HFFc6 (cell line): ENCODE measurements around the gene SLC38A4. TPM values are rescaled to one million over a fixed set of nuclear protein-coding genes. Genes with fewer than 3 reads are reported as not detected.

Source experiments
- DNase-seq: peaks from one replicate; pipeline ENCODE4 v3.0.0-alpha.2; 2018
- H3K27ac Mint-ChIP-seq: 2 replicates; pipeline ENCODE4 v1.8.0; 2020; ENCODE audit warnings: mild to moderate bottlenecking, mixed read lengths
- H3K27me3 Mint-ChIP-seq: 2 replicates; pipeline ENCODE4 v1.8.0; 2021; ENCODE audit warnings: mild to moderate bottlenecking, moderate library complexity, mixed read lengths; ENCODE audit not compliant: insufficient read depth
- H3K36me3 Mint-ChIP-seq: 2 replicates; pipeline ENCODE4 v1.8.0; 2021; ENCODE audit warnings: low read depth, mixed read lengths
- H3K4me1 Mint-ChIP-seq: 2 replicates; pipeline ENCODE4 v1.8.0; 2020; ENCODE audit warnings: low read depth, mixed read lengths
- H3K4me3 Mint-ChIP-seq: 2 replicates; pipeline ENCODE4 v1.8.0; 2020; ENCODE audit warnings: mild to moderate bottlenecking, moderate library complexity, mixed read lengths
- H3K9me3 Mint-ChIP-seq: 2 replicates; pipeline ENCODE4 v1.8.0; 2020; ENCODE audit warnings: mild to moderate bottlenecking, mixed read lengths
- CTCF ChIP-seq: fragments of 200-600 bp; sonication (generic); IDR thresholded peaks from 2 replicates; pipeline ENCODE4 v1.5.0; 2021; ENCODE audit warnings: antibody characterized with exemption, mild to moderate bottlenecking
- long read RNA-seq: library from polyadenylated mRNA; unstranded; transcript quantifications from one replicate; pipeline ENCODE4 v2.0.0, GENCODE V29; 2019
- total RNA-seq, 6 experiments: library from RNA; stranded (reverse); fragmentation: NEBNext Ultra II Directional; extraction: Animal tissue kit (Norgen Biotek cat#: 25700); gene quantifications; 2 replicates in 1 of 6; 3 replicates in 5 of 6; pipeline ENCODE4 v1.2.3, GENCODE V29; 2021

SLC38A4 gene, protein sequence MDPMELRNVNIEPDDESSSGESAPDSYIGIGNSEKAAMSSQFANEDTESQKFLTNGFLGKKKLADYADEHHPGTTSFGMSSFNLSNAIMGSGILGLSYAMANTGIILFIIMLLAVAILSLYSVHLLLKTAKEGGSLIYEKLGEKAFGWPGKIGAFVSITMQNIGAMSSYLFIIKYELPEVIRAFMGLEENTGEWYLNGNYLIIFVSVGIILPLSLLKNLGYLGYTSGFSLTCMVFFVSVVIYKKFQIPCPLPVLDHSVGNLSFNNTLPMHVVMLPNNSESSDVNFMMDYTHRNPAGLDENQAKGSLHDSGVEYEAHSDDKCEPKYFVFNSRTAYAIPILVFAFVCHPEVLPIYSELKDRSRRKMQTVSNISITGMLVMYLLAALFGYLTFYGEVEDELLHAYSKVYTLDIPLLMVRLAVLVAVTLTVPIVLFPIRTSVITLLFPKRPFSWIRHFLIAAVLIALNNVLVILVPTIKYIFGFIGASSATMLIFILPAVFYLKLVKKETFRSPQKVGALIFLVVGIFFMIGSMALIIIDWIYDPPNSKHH
- 10 to 100 TPM in 5 of 6 experiments, 1 to 10 TPM in 1; 8.5 to 14.2 (median 10.7) TPM for total RNA-seq
- long read RNA-seq, partial matches to known transcripts: 0 of 7 reads
- long read RNA-seq, other reads (novel, unspliced or antisense): 1 of 7 reads

GRCh38 chr12:46825591-46826414, at the start of gene SLC38A4:
SLC38A4 (minus strand) TSS chr12:46825997; CDS start chr12:46793071, 32,926 bp downstream.
- peak within 1 kb of the TSS; percentile 73 for H3K27ac Mint-ChIP-seq
- peak within 1 kb of the TSS; percentile 89 for H3K4me3 Mint-ChIP-seq
- peak; percentile 46; the same call in 1 of the 2 replicates for TF ChIP-seq CTCF
- H3K36me3 Mint-ChIP-seq: no peaks in the 10 kb centered on the region; the same call in 1 of the 2 replicates
- peaks cover 30% of the 10 kb centered on the region for H3K4me1 Mint-ChIP-seq
- H3K9me3 Mint-ChIP-seq: no peaks in the 10 kb centered on the region
- H3K27me3 Mint-ChIP-seq: peaks cover 5% of the 10 kb centered on the region
- peak; percentile 46 for DNase-seq

GRCh38 chr12:46875095-46875494, 49.3 kb upstream of the SLC38A4 start:
- no peak overlapping the region for H3K27ac Mint-ChIP-seq
- peaks cover 35% of the 10 kb centered on the region for H3K4me1 Mint-ChIP-seq
- no peak for TF ChIP-seq CTCF
- H3K9me3 Mint-ChIP-seq: peaks cover 15% of the 10 kb centered on the region
- H3K36me3 Mint-ChIP-seq: peaks cover 21% of the 10 kb centered on the region
- H3K4me3 Mint-ChIP-seq: no peak overlapping the region
- no peaks in the 10 kb centered on the region; the same call in 1 of the 2 replicates for H3K27me3 Mint-ChIP-seq
- DNase-seq: no peak

DNA sequence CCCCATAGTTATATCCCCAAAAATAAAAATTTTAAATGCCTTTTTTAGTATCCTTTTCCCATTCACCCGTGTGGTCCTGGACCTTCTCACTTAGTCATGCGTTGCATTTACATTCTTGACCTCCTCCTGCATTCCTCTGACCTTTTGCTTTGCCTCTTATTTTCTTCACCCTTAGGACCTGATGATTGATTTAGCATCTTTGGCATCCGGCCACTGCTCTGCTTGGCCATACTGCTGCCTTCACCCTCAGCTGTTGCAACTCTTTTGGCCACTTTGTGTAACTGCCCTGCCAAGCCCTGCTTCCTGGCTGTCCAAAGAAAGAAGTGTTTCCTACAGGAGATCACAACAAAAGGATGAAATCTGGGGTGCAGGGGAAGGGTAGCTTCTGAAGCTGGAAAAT, 48.8 kb upstream of the SLC38A4 start:
- DNase-seq: peak; percentile 35
- Mint-ChIP-seq H3K4me3 (no peak overlapping the region), H3K4me1 (peaks cover 35% of the 10 kb centered on the region), H3K27me3 (no peaks in the 10 kb centered on the region; the same call in 1 of the 2 replicates), H3K27ac (no peak overlapping the region), H3K9me3 (peaks cover 15% of the 10 kb centered on the region), H3K36me3 (peaks cover 25% of the 10 kb centered on the region)
- TF ChIP-seq CTCF: no peak

DNA sequence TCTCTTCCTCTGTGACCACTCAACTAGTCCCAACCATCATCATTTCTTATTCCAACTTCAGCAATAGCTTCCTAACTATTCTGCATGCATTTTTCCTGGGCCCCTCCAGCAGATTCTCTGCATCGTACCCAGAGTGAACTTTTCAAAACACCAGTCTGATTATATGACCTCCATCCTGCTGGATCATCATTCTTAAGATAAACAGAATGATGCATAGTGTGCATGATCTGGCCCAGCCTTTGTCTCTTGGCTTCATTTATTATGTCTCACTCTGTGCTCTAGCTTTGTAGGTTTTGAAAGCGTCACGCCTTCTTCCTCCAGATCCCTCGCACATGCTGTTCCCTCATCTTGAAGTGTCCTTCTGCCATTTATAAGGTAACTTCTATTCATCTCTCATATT, 46.3 kb upstream of the SLC38A4 start:
- Mint-ChIP-seq H3K27me3 (no peaks in the 10 kb centered on the region), H3K9me3 (peaks cover 10% of the 10 kb centered on the region), H3K27ac (no peak overlapping the region), H3K4me1 (peaks cover 35% of the 10 kb centered on the region), H3K4me3 (no peak overlapping the region; the same call in 1 of the 2 replicates), H3K36me3 (peaks cover 19% of the 10 kb centered on the region)
- no peak for DNase-seq
- TF ChIP-seq CTCF: no peak

DNA sequence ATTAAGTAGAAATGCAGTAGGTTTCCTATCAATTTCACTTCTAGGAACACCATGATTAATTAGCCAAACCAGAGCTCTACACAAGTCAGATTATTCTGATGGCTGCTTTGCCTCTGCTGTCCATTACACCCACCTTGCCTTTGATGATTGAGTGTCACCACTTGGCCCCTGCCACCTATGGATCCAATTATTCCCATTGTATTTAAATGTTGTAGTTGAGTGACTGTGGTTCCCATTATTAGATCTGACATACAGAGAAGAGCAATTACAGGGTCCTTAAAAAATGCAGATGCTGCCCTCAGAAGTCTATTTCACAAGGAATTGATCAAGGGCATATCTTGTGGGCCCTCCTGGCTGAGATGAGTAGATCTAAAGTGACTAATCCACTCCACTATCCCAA, 39.5 kb upstream of the SLC38A4 start:
- Mint-ChIP-seq H3K27me3 (no peaks in the 10 kb centered on the region), H3K36me3 (peaks cover 53% of the 10 kb centered on the region), H3K4me3 (no peak overlapping the region), H3K27ac (no peak overlapping the region), H3K9me3 (peaks cover 50% of the 10 kb centered on the region), H3K4me1 (no peaks in the 10 kb centered on the region)
- DNase-seq: no peak
- no peak for TF ChIP-seq CTCF
